ENCODE data around the gene A2M. TPM values are rescaled to one million over a fixed set of nuclear protein-coding genes. Genes with fewer than 3 reads are reported as not detected.

Gene A2M
- total RNA-seq, 1 donor from 2014 or later: 1.2 TPM

GRCh38 chr12:9070351-9070750, 45.4 kb downstream of the A2M start:
- Mint-ChIP-seq H3K36me3 (ENCODE audit: unreplicated experiment) (no peaks in the 10 kb centered on the region), H3K9me3 (ENCODE audit: unreplicated experiment) (no peaks in the 10 kb centered on the region), H3K27ac (ENCODE audit: unreplicated experiment) (no peak overlapping the region), H3K4me1 (ENCODE audit: unreplicated experiment) (peaks cover 5% of the 10 kb centered on the region), H3K27me3 (ENCODE audit: unreplicated experiment) (peaks cover 4% of the 10 kb centered on the region), H3K4me3 (ENCODE audit: unreplicated experiment) (no peak overlapping the region)
- no peak for DNase-seq (ENCODE audit: extremely low spot score, unreplicated experiment)
- TF ChIP-seq CTCF (IDR thresholded peaks at IDR 0.05): no peak

- no peaks in the 10 kb centered on the region for H3K9me3 Mint-ChIP-seq (ENCODE audit: unreplicated experiment)
- H3K4me1 Mint-ChIP-seq (ENCODE audit: unreplicated experiment): peaks cover 7% of the 10 kb centered on the region
- peaks cover 4% of the 10 kb centered on the region for H3K27me3 Mint-ChIP-seq (ENCODE audit: unreplicated experiment)
- TF ChIP-seq CTCF (IDR thresholded peaks at IDR 0.05): no peak
- no peak overlapping the region for H3K27ac Mint-ChIP-seq (ENCODE audit: unreplicated experiment)
- H3K36me3 Mint-ChIP-seq (ENCODE audit: unreplicated experiment): no peaks in the 10 kb centered on the region
- H3K4me3 Mint-ChIP-seq (ENCODE audit: unreplicated experiment): no peak overlapping the region
- no peak for DNase-seq (ENCODE audit: extremely low spot score, unreplicated experiment)
Observed at GRCh38 chr12:9068600-9068999, 47.1 kb downstream of the A2M start.

GRCh38 chr12:9068086-9068485, 47.6 kb downstream of the A2M start:
- Mint-ChIP-seq H3K9me3 (ENCODE audit: unreplicated experiment) (no peaks in the 10 kb centered on the region), H3K4me1 (ENCODE audit: unreplicated experiment) (peaks cover 13% of the 10 kb centered on the region), H3K27ac (ENCODE audit: unreplicated experiment) (no peak overlapping the region), H3K36me3 (ENCODE audit: unreplicated experiment) (no peaks in the 10 kb centered on the region), H3K4me3 (ENCODE audit: unreplicated experiment) (no peak overlapping the region), H3K27me3 (ENCODE audit: unreplicated experiment) (peaks cover 4% of the 10 kb centered on the region)
- no peak for DNase-seq (ENCODE audit: extremely low spot score, unreplicated experiment)
- no peak for TF ChIP-seq CTCF (IDR thresholded peaks at IDR 0.05)

GRCh38 chr12:9066755-9067423, 48.8 kb downstream of the A2M start:
- Mint-ChIP-seq H3K36me3 (ENCODE audit: unreplicated experiment) (no peaks in the 10 kb centered on the region), H3K9me3 (ENCODE audit: unreplicated experiment) (no peaks in the 10 kb centered on the region), H3K27ac (ENCODE audit: unreplicated experiment) (no peak overlapping the region), H3K4me1 (ENCODE audit: unreplicated experiment) (peaks cover 13% of the 10 kb centered on the region), H3K4me3 (ENCODE audit: unreplicated experiment) (no peak overlapping the region), H3K27me3 (ENCODE audit: unreplicated experiment) (no peaks in the 10 kb centered on the region)
- no peak for TF ChIP-seq CTCF (IDR thresholded peaks at IDR 0.05)
- no peak for DNase-seq (ENCODE audit: extremely low spot score, unreplicated experiment)

- peak overlapping the region; percentile 70 for H3K4me3 Mint-ChIP-seq (ENCODE audit: unreplicated experiment)
- DNase-seq (ENCODE audit: extremely low spot score, unreplicated experiment): no peak
- H3K36me3 Mint-ChIP-seq (ENCODE audit: unreplicated experiment): no peaks in the 10 kb centered on the region
- H3K27me3 Mint-ChIP-seq (ENCODE audit: unreplicated experiment): no peaks in the 10 kb centered on the region
- no peaks in the 10 kb centered on the region for H3K9me3 Mint-ChIP-seq (ENCODE audit: unreplicated experiment)
- no peak for TF ChIP-seq CTCF (IDR thresholded peaks at IDR 0.05)
- peaks cover 13% of the 10 kb centered on the region for H3K4me1 Mint-ChIP-seq (ENCODE audit: unreplicated experiment)
- H3K27ac Mint-ChIP-seq (ENCODE audit: unreplicated experiment): no peak overlapping the region
Observed at GRCh38 chr12:9066183-9066623, 49.5 kb downstream of the A2M start.
